Measurements from ENCODE around the gene CBX1.
A peak's percentile ranks its signal among the peaks of the same experiment; 100 is the strongest.
"Not testable (repeated sequence)": the region's sequence is repeated elsewhere in the genome, so short reads cannot be mapped to it uniquely, and the experiment has no call there.

Gene CBX1

DNA sequence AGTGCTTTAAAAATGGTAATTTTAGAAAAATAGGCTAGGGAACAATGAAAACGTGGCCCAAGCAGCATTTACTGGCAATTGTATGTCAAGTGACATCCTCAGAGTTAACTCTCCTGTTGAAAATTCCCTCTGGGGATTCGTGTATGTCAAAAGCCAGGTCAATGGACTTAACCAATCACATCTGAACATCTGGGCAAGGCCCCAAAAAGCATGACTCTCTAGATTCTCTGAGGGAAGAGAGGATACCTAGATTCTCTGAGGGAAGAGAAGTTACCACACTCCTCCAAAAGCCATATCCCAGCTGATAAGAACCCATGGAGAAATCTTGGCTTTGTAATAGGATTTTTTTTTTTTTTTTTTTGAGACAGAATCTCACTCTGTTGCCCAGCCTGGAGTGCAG, 29.6 kb downstream of the CBX1 start:
- DNase-seq, result no peak

DNA sequence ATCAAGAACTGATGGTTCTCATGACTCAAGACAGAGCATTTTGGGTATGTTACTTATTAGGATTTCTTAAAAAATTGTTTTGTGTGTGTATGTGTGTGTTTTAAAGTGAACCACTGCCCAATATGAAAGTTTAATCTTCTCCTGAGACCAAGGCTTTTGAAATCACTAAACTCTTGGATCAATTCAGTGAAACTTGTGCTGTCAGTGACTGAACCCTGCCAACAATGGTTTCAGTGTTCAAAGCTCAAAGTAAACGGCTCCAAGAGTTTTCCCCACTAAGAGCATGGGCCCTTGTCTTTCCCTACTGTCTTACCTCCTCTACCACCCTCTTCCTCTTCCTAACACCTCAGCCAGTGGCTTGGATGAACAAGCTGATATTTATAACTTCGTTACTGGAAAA, 31.1 kb downstream of the CBX1 start:
- no peak for DNase-seq

DNA sequence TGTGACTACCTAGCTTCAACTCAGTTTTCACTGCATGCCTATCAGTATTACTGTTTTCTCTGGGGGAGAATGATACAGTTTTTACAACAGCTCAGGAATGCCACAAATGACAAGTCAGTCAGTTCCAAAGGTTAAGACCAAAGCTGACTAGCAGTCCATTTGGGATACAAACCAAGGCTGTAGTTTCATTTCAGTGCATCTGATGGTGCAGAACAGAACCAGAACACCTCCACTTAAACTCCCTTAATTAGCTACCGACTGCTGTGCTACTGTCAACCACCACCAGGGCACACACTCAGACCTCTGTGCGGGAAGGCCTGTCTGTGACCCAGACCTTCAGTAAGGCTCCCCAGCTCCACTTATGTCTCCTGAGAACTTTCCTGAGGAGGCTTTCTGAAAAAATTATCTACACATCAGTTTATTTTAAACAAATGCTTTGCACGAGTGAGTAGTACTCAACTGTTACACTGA, 32.8 kb downstream of the CBX1 start:
- no peak for DNase-seq

DNA sequence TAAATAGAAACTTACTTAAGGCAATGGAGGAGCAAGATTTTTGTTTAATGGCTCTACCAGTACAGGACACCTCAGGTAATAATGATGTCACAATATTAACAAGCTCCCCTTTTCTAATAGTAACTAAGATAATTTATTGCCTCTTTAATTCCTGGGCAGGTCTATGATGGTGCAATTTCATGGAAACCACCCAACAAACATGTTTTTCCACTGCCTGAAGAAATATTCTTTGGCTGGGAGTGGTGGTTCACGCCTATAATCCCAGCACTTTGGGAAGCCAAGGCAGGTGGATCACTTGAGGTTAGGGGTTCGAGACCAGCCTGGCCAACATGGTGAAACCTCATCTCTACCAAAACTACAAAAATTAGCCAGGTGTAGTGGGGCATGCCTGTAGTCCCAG, 33.5 kb downstream of the CBX1 start:
- not testable (repeated sequence) for DNase-seq

DNA sequence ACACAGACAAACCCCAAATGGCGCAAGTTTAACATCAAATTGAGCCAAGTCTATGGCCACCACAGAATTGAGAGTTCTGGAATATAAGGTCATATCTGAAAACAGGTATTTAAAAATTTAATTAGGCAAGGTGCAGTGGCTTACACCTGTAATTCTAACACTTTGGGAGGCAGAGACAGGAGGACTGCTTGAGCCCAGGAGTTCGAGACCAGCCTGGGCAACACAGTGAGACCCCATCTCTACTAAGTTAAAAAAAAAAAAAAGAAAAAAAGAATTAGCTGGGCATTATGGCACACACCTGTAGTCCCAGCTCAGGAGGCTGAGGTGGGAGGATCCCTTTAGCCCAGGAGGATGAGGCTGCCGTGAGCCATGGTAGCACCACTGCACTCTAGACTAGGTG, 34.0 kb downstream of the CBX1 start:
- no peak for DNase-seq

DNA sequence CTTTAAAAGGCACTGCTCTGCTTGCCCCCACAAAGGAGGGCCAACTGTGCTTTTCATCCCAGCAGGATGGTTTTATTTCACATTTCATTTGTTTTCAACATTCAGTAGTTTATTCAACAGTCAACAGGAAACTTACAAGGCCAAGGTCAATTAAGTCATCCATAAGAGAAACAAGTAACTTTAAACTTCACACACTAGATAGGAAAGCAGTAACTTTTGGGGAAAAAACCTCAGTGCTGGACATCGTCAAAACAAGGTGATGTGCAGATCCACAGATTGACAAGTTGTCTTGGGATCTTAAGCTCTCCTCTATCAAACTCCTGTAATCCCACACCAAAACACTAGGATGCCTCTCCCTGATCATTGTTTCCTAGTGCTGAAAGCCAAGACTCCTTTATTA, 34.6 kb downstream of the CBX1 start:
- DNase-seq, result no peak

DNA sequence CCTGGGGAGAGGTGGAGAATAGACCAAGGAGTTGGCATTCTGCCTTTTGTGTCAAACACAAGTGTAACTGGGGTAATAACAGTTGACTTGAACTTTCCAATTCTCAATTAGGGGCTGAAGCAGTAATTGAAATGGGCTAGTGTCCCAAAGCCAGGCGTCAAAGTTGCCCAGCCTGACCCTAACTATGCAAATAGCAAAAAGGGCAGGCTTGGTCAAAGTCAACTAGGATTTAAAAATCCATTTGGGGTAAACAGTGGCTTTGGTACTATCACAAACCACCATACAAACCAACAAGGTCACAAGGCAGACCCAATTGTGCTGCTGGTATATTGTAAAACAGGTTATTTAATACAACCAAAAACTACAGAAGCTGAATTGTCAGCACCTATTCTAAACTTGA, 35.1 kb downstream of the CBX1 start:
- DNase-seq, result no peak

DNA sequence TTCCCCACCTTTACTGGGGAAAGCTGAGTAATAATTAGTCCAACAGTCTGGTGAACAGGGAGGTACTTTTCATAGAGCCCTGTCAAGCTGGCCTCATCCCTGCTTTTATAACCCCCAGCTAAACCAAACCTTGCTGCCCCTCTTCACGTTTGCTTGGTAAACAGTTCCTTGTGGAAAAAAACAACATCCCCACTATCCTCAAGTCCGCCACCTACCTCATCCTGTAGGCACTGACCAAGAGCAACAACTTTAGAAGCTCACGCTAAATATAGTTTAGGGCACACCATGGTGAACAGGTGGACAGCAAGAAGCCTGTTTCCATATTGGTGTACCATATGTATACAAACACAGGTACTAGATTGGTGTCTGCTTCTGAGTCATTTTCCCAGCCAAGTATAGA, 36.6 kb downstream of the CBX1 start:
- DNase-seq, result no peak

DNA sequence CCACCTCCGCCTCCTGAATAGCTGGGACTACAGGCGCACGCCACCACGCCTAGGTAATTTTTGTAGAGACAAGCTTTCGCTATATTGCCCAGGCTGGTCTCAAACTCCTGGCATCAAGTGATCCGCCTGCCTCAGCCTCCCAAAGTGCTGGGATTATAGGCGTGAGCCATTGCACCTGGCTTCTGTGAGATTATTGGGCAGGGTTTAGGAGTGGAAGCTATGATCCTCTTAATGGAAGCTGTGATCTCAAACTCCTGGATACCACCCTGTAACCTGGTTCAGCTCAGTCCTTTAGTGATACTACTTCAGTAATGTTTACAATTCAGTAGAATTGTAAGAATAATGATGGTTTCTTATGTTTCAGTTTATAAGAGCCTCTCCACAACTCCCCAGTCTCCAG, 39.0 kb downstream of the CBX1 start:
- no peak for DNase-seq

DNA sequence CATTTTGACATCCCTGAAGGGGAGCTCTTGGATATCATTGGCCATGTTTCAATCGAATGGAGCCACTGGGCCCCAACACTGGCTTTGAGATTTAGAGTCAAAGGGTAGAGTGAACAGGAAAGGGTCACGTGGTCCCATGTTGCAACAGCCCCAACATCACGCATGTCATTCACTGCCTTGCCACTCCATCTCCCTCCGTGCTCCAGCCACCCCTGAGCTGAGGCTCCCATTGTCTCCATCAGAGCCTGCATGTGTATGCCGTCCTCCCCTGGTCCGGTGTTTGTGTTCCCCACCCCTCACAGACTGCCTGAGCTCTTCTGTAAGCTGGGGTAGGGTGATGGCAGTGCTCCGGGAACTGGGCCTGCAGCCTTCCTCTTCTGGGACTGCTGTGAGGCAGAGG, 41.0 kb downstream of the CBX1 start:
- no peak for DNase-seq

DNA sequence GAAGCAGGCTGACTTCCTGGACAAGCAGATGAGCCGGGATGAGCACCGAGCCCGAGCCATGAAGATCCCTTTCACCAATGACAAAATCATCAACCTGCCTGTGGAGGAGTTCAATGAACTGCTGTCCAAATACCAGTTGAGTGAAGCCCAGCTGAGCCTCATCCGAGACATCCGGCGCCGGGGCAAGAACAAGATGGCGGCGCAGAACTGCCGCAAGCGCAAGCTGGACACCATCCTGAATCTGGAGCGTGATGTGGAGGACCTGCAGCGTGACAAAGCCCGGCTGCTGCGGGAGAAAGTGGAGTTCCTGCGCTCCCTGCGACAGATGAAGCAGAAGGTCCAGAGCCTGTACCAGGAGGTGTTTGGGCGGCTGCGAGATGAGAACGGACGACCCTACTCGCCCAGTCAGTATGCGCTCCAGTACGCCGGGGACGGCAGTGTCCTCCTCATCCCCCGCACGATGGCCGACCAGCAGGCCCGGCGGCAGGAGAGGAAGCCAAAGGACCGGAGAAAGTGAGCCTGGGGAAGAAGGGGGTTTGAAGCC, 42.1 kb downstream of the CBX1 start:
- no peak for DNase-seq

DNA sequence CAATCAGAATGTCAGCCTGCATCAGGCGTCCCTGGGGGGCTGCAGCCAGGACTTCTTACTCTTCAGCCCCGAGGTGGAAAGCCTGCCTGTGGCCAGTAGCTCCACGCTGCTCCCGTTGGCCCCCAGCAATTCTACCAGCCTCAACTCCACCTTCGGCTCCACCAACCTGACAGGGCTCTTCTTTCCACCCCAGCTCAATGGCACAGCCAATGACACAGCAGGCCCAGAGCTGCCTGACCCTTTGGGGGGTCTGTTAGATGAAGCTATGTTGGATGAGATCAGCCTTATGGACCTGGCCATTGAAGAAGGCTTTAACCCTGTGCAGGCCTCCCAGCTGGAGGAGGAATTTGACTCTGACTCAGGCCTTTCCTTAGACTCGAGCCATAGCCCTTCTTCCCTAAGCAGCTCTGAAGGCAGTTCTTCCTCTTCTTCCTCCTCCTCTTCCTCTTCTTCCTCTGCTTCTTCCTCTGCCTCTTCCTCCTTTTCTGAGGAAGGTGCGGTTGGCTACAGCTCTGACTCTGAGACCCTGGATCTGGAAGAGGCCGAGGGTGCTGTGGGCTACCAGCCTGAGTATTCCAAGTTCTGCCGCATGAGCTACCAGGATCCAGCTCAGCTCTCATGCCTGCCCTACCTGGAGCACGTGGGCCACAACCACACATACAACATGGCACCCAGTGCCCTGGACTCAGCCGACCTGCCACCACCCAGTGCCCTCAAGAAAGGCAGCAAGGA, 42.7 kb downstream of the CBX1 start:
- DNase-seq, result no peak

DNA sequence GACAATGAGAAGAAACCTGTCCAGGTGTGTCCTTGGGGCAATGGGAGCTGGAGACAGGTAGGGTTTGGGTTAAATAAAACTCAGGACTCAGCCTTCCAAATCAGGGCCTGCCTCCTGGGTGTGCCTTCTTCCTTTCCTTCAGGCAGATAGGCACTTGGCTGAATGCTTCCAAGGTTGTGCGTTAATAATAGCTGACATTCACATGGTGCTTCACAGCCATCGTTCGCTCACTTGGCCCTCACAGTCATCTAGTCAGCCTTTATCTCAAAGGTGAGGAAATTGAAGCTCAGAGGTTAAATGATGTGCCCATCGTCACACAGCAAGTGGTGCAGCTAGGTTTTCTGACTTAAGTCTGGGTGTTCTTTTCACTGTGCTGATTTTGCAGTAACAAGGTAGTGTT, 43.7 kb downstream of the CBX1 start:
- DNase-seq, result no peak

DNA sequence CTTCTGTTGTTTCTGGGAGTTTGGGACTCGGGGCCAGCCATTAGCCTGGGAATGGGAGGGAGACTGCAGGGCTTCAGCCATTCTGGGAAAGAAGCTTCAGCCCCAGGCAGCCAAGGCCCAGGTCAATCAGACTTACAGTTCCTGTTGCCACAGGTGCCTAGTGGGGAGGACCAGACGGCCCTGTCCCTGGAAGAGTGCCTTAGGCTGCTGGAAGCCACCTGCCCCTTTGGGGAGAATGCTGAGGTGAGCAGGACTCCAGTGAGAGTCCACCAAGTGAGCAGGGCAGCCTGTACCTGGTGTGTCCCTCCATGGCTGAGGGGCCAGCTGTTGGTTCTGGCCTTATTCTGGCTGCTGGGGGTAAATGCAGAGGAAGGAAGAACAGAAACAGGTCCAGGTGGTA, 44.4 kb downstream of the CBX1 start:
- no peak for DNase-seq

DNA sequence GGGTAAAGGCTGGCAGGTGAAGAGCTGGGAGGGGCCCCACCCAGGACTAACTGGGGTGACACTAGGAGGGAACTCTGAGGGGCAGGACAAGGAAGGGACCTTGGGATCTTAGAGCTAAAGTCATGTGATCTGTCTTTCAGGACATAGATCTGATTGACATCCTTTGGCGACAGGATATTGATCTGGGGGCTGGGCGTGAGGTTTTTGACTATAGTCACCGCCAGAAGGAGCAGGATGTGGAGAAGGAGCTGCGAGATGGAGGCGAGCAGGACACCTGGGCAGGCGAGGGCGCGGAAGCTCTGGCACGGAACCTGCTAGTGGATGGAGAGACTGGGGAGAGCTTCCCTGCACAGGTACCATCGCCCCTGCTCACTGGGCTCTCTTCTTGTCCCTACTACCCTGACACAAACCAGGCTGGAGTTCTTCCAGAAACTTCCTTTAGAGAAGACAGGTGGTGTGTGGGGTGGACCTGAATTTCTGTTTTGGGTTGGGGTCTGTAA, 45.0 kb downstream of the CBX1 start:
- DNase-seq, result no peak

DNA sequence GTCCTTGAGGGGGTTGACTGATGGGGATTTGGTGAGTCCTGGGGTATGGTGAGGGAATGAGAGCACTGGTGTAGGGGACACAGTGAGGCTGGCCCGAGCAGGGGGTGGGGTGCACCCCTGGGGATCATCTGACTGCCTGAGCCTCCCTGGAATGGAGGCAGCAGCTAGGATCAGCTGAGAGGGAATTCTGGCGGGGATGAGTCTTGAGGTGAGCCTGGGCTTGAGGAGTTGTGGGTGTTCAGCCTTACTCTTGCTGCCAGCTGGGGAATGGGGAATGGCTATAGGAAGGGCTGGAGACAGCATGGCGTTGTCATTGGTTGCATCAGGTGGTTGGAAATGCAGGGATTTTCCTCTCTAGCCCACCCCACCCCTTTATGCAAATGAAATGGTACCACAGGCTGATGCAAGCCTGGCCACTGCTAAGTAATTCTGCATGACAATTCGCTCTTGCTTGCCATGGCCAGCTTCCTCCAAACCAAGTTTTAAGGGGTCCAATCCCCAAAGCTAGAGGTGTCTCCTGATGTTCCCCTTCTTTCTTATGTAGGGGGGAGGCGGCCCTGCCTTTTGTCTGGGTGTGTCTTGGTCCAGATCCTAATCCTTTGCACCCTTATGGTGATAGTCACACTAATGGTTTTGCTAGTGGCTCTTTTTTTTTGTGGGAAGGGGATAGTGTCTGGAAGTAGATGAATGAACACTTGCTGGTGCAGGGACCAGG, 45.6 kb downstream of the CBX1 start:
- DNase-seq, result no peak

DNA sequence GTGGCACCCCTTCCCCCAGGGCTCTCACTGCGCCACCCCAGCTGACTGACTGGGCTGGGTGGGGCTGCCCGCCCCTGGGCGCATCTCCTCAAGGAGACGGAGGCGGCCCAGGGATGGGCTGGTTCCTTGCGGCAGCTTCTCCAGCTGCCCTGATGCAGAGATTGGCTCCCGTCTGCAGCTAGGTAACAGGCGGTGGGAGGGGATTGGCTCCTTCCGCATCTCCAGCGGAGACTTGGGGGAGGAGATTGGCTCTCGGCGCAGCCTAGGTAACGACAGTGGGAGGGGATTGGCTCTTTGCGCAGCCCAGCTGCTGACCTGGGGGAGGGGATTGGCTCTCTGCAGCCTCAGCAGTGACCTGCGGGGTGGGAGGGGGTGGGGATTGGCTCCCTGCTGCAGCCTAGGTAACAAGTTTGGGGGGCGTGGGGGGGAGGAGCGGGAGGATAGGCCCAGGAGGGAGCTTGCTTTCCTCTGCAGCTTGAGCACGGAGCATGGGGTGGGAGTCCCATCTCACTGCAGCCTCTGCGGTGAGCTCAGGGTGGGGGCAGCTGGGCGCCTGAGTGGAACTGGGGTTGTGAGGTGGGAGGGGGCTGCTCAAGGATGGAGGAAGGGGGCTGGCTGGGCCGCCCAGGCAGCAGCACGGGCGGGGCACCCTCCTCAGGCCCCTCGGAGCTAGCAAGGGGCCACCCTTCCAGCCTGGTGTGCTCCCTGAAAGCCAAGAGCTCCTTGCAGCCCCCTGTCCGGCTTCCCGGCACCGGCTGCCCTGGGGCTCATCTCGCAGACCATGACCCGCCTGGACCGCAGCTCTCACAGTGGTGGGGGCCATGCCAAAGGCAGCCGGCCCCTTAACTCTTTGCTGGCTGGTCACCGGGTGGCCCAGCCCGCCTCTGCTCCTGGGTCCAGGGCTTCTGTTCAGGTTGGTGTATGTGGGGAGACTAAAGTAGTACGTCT, 46.8 kb downstream of the CBX1 start:
- peak; percentile 69 for DNase-seq

DNA sequence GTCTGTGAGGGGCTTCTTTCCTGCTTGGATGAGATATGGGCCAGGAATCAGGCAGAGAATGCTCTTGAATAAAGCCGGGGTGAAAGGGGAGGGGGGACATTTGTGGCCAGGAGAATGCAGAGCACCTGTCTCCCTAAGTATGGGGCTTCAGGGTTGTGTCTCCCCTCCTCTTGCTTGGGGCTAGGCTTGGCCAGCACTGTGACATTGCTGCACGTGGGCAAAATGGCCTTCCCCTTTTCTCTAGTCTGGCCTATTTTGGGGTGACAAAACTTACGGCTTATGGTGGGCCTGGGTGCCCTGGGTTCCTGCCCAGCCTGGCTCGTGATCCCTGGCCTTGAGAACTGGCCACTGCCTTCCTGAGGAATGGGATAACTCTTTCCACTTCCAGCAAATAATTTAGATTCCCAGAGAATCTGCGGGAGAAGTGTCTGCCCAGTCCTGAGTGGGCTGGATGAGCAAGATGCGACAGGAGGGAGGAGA, 47.5 kb downstream of the CBX1 start:
- DNase-seq, result no peak

DNA sequence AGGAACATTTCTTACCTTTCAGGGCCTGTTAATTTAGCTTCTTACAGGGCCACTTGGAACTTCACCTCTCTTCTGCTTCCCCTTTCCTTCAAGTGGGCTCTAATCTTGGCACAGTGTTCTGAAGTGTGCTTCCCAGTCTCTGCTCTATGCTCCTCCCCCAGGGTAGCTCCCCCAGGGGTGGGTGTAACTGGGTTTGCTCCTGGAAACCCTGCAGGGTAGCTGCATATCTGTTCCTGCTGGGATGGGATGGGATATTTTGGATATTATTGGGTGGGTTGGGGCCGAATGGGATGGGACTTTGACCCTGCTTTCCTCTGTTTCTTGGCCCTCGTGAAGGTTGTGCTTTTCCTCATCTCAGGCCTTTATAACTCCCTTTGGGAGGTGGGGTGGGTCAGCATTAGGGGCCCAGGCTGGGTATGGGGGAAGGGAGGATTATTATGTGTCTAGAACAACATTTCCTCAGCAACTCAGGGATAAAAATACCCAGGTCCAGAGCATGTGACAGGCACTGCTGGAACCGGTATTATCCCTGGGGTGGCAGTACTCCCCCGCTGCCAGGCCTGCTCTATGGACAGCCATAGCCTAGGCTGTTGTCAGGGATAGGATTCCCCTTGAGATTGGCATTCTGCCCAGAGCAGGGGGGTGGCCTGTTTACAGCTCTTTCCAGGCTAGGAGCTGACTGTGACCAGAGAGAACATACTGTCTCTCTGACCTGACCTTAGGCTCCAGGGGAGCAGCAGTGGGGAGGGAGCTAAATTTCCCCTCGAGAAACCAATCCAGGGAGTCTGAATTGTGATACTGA, 48.1 kb downstream of the CBX1 start:
- DNase-seq, result no peak

DNA sequence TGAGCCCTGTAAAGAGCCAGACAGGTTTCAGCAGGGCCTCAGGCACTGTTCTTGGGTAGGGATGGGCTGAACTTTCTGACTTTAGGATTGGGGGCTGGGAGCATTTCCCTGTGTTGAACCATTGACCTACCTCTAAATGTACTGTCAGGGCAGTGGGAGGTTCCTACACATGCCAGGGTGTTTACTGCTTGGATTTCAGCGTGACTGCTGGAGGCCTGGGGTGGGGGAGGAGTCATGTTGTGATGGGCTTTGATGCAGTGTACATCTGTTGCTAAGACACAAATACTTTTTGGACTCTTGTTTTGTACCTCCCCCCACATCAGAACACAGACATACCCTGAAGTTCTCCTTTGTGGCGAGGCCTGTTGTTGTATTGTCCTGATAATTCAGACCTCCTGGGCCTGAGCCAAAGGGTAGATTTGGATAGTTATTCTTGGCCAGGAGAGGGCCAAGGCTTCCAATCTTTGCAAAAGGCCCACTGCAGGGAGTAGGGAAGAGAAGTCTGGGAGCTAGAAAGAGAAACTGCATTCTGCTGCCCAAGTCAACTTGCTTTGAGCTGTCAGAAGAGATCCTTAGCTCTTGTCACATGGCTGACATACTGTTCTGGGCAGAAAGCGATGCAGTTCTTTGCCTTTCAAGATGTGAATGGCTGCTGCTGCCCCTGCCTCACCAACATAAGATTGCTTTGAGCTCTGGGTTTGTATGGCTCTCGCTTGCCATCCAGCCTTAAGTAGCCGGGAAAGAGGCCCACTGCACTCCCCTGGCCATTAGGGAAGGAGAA, 49.4 kb downstream of the CBX1 start:
- no peak for DNase-seq

DNA sequence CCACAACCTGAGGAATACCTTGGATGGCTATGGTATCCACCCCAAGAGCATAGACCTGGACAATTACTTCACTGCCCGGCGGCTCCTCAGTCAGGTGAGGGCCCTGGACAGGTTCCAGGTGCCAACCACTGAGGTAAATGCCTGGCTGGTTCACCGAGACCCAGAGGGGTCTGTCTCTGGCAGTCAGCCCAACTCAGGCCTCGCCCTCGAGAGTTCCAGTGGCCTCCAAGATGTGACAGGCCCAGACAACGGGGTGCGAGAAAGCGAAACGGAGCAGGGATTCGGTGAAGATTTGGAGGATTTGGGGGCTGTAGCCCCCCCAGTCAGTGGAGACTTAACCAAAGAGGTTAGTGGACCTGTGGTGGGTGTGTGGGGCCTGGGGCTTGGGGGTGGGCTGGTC, 50.0 kb downstream of the CBX1 start:
- no peak for DNase-seq

All from 8988T (cell line).